Measurements from ENCODE around the gene PTCSC3.

PTCSC3 gene

GRCh38 chr14:36134038-36134437, 42.5 kb downstream of the PTCSC3 start:
- Histone ChIP-seq H4K20me1 (ENCODE audit: insufficient read depth, low read length) (no peaks in the 10 kb centered on the region), H2AFZ (ENCODE audit: low read length) (no peak overlapping the region), H3K9me3 (ENCODE audit: low read length) (no peaks in the 10 kb centered on the region), H3K79me2 (ENCODE audit: insufficient read depth, low read length) (no peaks in the 10 kb centered on the region), H3K4me3 (ENCODE audit: low read depth, low read length, poor library complexity, severe bottlenecking) (no peak overlapping the region), H3K4me1 (ENCODE audit: insufficient read depth, low read length, severe bottlenecking) (no peaks in the 10 kb centered on the region), H3K36me3 (ENCODE audit: insufficient read depth, low read length) (no peaks in the 10 kb centered on the region), H3K27ac (ENCODE audit: low read depth, low read length, poor library complexity, severe bottlenecking) (no peak overlapping the region), H3K27me3 (ENCODE audit: insufficient read depth, low read length) (no peaks in the 10 kb centered on the region), H3K9me2 (ENCODE audit: low read depth, low read length) (no peaks in the 10 kb centered on the region), H3K9ac (ENCODE audit: low read length) (no peak overlapping the region), H3F3A (ENCODE audit: insufficient read depth, low read length) (no peaks in the 10 kb centered on the region), H3K4me2 (ENCODE audit: low read length) (no peak overlapping the region)
- TF ChIP-seq CTCF (IDR thresholded peaks at IDR 0.05; ENCODE audit: low read length) (no peak), EZH2 (IDR thresholded peaks at IDR 0.05; ENCODE audit: borderline replicate concordance, low read length) (no peak)

- Histone ChIP-seq H3K9me2 (ENCODE audit: low read depth, low read length) (no peaks in the 10 kb centered on the region), H3K4me3 (ENCODE audit: low read depth, low read length, poor library complexity, severe bottlenecking) (no peak overlapping the region), H4K20me1 (ENCODE audit: insufficient read depth, low read length) (no peaks in the 10 kb centered on the region), H3K4me1 (ENCODE audit: insufficient read depth, low read length, severe bottlenecking) (no peaks in the 10 kb centered on the region), H3K27ac (ENCODE audit: low read depth, low read length, poor library complexity, severe bottlenecking) (no peak overlapping the region), H3K27me3 (ENCODE audit: insufficient read depth, low read length) (no peaks in the 10 kb centered on the region), H3K4me2 (ENCODE audit: low read length) (no peak overlapping the region), H2AFZ (ENCODE audit: low read length) (no peak overlapping the region), H3F3A (ENCODE audit: insufficient read depth, low read length) (no peaks in the 10 kb centered on the region), H3K36me3 (ENCODE audit: insufficient read depth, low read length) (no peaks in the 10 kb centered on the region), H3K9me3 (ENCODE audit: low read length) (no peaks in the 10 kb centered on the region), H3K9ac (ENCODE audit: low read length) (no peak overlapping the region), H3K79me2 (ENCODE audit: insufficient read depth, low read length) (no peaks in the 10 kb centered on the region)
- TF ChIP-seq CTCF (IDR thresholded peaks at IDR 0.05; ENCODE audit: low read length), result no peak
- no peak for TF ChIP-seq EZH2 (IDR thresholded peaks at IDR 0.05; ENCODE audit: borderline replicate concordance, low read length)
Measured at GRCh38 chr14:36132826-36133225, 43.7 kb downstream of the PTCSC3 start.

- H3K4me2 ChIP-seq (ENCODE audit: low read length), result no peak overlapping the region
- no peak overlapping the region for H3K27ac ChIP-seq (ENCODE audit: low read depth, low read length, poor library complexity, severe bottlenecking)
- no peaks in the 10 kb centered on the region for H3K9me2 ChIP-seq (ENCODE audit: low read depth, low read length)
- no peak overlapping the region for H2AFZ ChIP-seq (ENCODE audit: low read length)
- H3K9ac ChIP-seq (ENCODE audit: low read length), result no peak overlapping the region
- H3K79me2 ChIP-seq (ENCODE audit: insufficient read depth, low read length), result no peaks in the 10 kb centered on the region
- no peak for TF ChIP-seq EZH2 (IDR thresholded peaks at IDR 0.05; ENCODE audit: borderline replicate concordance, low read length)
- no peak for TF ChIP-seq CTCF (IDR thresholded peaks at IDR 0.05; ENCODE audit: low read length)
- H3K27me3 ChIP-seq (ENCODE audit: insufficient read depth, low read length), result no peaks in the 10 kb centered on the region
- H3K9me3 ChIP-seq (ENCODE audit: low read length), result no peaks in the 10 kb centered on the region
- H3K4me3 ChIP-seq (ENCODE audit: low read depth, low read length, poor library complexity, severe bottlenecking), result no peak overlapping the region
- H3K4me1 ChIP-seq (ENCODE audit: insufficient read depth, low read length, severe bottlenecking), result no peaks in the 10 kb centered on the region
- no peaks in the 10 kb centered on the region for H4K20me1 ChIP-seq (ENCODE audit: insufficient read depth, low read length)
- no peaks in the 10 kb centered on the region for H3K36me3 ChIP-seq (ENCODE audit: insufficient read depth, low read length)
- H3F3A ChIP-seq (ENCODE audit: insufficient read depth, low read length), result no peaks in the 10 kb centered on the region
Measured at GRCh38 chr14:36130186-36130585, 46.3 kb downstream of the PTCSC3 start.

Measured in OCI-LY1 (cell line).